DMS114 treated with DMSO at 0.1 percent for 48 hours (cell line): Measurements from ENCODE around the gene SERPINB12.

Source experiments
- DNase-seq: peaks from one replicate; lab custom pipeline; 2025; ENCODE audit not compliant: unreplicated experiment; lab: John Stamatoyannopoulos, UW

The SERPINB12 gene

DNA sequence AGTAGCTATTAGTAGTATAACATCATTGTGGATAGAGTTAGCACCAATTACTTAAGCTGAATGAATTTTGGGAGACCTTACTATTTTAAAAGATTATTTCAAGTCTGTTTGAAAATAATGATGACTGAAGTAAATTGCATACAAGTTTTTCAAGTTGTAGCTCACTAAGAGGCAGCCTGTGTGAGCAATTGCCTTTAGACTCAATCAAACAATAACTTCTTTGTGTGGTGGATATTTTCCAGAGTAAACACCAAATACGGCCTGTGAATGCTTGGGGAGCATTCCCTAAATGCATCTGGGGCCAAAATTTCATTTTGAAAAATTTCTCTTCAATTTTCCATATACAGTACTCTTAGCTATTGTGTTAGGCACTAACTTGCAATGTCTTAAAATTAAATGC is 7.9 kb downstream of the SERPINB12 start:
- no peak for DNase-seq

DNA sequence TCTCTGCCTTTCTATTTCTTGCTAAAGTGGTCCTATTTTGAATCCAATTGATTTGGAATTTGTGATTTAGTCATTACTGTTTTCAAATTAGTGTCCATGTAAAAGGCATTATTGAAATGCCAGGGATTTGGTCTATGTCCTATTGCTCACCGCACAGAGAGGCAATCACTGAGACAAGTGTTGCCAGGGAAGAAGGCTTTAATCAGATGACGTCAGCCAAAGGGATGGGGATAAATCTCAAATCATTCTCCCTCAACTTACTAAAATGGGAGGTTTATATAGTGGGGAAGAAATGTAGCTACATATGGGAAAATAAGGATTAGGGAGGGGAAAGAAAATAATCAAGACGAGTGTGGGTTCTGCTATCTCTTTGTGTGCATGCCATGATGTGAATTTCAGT is 9.6 kb downstream of the SERPINB12 start:
- DNase-seq: no peak

- DNase-seq: no peak
Observed at GRCh38 chr18:63552581-63552980, 10.4 kb downstream of the SERPINB12 start.

GRCh38 chr18:63553081-63553480 is 10.9 kb downstream of the SERPINB12 start:
- DNase-seq: no peak

GRCh38 chr18:63559567-63560491 is 17.7 kb downstream of the SERPINB12 start:
- no peak for DNase-seq

DNA sequence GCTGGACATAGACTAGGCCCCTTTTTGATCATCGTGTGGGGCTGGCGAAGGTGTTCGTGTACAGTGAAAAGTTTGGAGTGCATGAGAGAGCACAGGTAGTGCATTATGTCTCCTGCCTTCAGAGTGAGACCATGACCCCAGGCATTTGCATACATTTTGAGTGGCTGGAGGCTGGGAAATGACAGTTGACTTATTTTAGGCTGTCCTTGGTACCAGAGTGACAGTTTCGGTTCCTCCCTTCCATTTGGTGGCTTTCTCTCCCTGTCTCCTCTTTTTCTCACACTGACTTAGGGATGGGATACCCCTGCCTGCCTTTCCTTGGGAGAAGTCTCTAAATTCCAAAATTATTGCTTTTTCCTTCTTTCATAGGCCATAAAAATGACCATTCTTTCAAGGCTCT is 20.1 kb downstream of the SERPINB12 start:
- DNase-seq: no peak

DNA sequence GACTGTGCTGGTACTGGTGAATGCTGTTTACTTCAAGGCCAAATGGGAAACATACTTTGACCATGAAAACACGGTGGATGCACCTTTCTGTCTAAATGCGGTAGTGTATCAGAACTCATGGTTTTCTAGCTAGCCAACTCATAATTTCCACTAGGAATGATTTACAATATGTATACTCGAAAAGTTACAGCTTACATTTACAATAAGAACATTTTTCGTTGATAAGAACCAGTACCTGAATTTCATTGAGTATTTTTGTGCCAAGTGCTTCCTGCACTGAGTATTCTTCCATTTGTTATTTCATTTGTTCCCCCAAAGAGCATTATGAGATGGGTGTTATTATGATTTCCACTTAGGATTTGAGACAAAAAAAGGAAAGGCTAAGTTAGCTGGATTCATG is 21.9 kb downstream of the SERPINB12 start:
- DNase-seq: no peak

- no peak for DNase-seq
Observed at GRCh38 chr18:63564561-63564960, 22.4 kb downstream of the SERPINB12 start.

DNA sequence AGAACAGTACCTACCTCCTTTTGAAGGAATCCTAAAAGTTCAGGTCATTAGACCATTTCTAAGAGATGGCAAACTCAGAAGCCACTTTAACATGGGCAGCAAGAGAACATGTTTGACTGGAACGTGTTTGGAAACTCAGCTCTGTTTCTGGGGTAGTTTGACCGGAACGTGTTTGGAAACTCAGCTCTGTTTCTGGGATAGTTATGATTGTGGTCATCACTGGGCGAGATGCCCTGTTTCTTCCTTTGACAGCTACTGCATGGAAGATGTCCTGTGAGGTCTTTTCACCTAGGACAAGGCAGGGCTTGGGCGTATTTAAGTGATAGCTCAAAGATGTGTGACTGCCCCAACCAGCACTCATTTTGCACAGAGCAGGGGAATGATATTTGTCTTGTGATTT is 25.1 kb downstream of the SERPINB12 start:
- no peak for DNase-seq

DNA sequence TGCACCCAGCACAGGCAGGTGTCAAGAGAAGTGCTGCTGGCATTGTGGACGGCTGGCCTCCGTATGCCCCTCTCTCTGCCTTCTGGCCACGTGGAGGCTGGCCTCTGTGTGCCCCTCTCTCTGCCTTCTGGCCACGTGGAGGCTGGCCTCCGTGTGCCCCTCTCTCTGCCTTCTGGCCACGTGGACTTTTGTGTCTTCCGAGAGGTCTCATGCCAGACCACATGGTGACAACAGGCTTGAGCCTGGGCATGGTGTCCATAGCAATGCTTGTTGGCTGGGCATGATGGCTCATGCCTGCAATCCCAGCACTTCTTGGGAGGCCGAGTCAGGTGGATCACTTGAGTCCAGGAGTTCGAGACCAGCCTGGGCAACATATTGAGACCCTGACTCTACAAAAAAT is 25.7 kb downstream of the SERPINB12 start:
- no peak for DNase-seq

GRCh38 chr18:63570721-63571120 is 28.6 kb downstream of the SERPINB12 start:
- no peak for DNase-seq

DNA sequence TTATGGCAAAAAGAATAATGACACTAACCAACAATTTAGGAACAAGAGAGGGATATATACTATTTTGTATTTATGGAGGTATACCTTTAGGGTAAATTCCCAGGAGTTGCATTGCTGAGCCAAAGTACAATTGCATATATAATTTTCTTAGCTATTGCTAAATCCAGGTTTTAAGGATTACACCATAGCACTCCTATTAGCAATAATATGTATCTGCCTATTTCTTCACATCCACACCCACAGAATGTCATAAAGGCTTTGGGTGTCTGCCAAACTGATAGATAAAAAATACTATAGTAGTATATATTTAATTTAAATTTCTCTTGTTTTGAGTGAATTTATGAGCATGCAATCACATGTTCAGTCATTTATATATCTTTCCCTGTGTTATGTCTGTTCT is 33.5 kb downstream of the SERPINB12 start:
- no peak for DNase-seq

GRCh38 chr18:63578357-63578958 is 36.3 kb downstream of the SERPINB12 start:
- peak; percentile 9 for DNase-seq

GRCh38 chr18:63579616-63580015 is 37.4 kb downstream of the SERPINB12 start:
- DNase-seq: no peak

- DNase-seq: no peak
Observed at GRCh38 chr18:63585988-63586387, 43.8 kb downstream of the SERPINB12 start.

DNA sequence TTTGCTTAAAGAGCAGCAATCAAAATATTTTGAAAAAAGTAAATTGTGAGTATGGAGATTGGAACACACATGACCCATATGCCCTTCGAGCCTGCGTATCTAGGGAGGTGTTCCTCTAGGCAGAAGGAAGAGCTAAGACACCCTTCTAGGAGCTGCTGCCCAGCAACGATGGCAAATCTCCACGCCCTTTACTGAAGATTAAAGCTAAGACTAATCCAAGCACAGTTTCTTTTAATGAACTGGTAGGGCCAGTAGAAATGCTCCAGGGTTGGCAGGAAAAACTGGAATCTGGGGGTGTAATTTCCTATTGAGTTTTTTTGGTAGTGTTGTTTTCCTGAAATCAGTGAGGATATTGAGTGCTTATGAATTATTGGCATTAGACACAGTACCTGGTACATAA is 44.3 kb downstream of the SERPINB12 start:
- no peak for DNase-seq

DNA sequence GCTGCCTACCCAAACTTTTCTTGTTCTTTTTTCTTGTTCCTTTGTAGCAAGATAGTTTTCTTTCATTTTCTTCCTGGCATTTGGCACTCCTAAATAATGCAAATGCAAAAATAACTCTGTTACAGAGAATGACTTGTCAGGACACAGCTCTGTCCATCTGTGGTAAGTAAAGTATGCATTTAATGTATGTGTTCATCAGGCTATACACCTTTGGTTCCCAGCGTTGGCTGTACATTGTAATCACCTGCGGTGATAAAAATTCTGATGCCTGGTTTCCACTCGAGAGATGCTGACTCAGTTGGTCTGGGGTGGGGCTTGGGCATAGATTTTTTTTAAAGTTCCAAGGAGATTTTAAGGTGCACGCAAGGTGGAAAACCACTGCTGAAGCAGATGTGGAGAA is 44.8 kb downstream of the SERPINB12 start, which contains the start of gene SERPINB13:
Gene SERPINB13 (plus strand): TSS at position 378 of the 400 bp plus-strand sequence. CDS start 1,325 bp downstream, outside the sequence.
- DNase-seq: no peak

GRCh38 chr18:63588909-63589308 is 46.7 kb downstream of the SERPINB12 start:
- DNase-seq: no peak

GRCh38 chr18:63590373-63590772 is 48.2 kb downstream of the SERPINB12 start:
- DNase-seq: no peak

DNA sequence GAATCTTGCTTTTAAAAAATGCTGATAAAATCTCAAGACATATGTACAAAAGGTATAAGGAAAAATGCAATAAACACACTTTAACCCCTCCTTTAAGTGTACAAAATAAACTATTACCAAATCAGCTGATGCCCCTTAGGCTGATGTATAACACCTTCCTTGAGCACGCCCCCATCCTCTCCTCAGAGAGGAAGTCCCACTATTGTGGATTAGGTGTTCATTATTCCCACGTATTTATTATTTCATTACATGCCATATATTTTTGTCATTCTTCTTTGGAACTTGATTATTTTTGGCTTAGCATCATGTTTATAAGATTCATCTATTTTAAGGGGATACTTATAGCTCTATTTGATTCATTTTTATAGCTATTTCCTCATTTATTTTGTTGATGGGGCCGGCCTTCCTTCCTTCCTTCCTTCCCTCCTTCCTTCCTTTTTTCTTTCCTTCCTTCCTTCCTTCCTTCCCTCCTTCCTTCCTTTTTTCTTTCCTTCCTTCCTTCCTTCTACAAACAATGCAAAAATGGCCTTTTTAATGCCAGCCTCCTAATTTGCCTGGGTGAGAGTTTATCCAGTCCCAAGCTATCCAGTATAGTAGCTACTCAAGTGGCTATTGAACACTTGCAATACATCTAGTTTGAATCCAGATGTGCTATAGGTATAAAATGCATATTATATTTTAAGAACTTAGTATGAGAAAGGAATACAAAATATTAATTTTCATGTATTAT is 49.0 kb downstream of the SERPINB12 start:
- DNase-seq: no peak

GRCh38 chr18:63591725-63592124 is 49.6 kb downstream of the SERPINB12 start:
- no peak for DNase-seq

GRCh38 chr18:63592471-63592870 is 50.3 kb downstream of the SERPINB12 start:
- no peak for DNase-seq
